HFF-Myc (cell line): ENCODE data around the gene PRKAG1.
A peak's percentile ranks its signal among the peaks of the same experiment; 100 is the strongest.

ENCODE experiments used
- DNase-seq: peaks from one replicate; pipeline ENCODE4 v3.0.0-alpha.2; 2011; ENCODE audit warnings: low read depth; ENCODE audit errors: extremely low read depth
- H3K4me3 ChIP-seq: replicated peaks from 2 replicates; pipeline ENCODE4 v1.5.1; 2011; ENCODE audit warnings: low read depth, mild to moderate bottlenecking, control low read depth, low read length
- TF ChIP-seq, protein P1 (sequence below): IDR thresholded peaks from 2 replicates; pipeline ENCODE4 v1.5.1; 2012; ENCODE audit warnings: mild to moderate bottlenecking, low read depth, low read length, control low read depth; ENCODE audit errors: missing control alignments

PRKAG1 gene

DNA sequence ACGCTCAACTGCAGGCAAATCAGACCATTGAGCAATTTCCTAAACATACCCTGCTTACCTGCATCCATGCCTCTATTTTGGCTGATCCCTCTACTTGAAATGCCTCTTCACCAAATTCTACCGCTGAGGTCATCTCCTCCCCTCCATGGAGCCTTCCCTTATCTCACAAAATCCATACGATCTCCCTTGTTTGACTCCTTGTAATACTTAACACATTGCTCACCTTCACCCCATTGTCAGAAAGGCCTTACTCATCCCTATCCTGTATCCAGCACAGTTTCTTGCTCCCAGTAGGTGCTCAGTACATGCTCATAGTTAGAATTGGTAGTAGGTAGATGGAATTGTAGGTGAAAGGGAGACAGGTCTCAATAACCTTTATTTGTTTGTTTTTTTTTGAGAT lies 24.8 kb downstream of the PRKAG1 start:
- TF ChIP-seq, protein P1, sequence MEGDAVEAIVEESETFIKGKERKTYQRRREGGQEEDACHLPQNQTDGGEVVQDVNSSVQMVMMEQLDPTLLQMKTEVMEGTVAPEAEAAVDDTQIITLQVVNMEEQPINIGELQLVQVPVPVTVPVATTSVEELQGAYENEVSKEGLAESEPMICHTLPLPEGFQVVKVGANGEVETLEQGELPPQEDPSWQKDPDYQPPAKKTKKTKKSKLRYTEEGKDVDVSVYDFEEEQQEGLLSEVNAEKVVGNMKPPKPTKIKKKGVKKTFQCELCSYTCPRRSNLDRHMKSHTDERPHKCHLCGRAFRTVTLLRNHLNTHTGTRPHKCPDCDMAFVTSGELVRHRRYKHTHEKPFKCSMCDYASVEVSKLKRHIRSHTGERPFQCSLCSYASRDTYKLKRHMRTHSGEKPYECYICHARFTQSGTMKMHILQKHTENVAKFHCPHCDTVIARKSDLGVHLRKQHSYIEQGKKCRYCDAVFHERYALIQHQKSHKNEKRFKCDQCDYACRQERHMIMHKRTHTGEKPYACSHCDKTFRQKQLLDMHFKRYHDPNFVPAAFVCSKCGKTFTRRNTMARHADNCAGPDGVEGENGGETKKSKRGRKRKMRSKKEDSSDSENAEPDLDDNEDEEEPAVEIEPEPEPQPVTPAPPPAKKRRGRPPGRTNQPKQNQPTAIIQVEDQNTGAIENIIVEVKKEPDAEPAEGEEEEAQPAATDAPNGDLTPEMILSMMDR = no peak
- H3K4me3 ChIP-seq = no peak overlapping the region
- no peak for DNase-seq

DNA sequence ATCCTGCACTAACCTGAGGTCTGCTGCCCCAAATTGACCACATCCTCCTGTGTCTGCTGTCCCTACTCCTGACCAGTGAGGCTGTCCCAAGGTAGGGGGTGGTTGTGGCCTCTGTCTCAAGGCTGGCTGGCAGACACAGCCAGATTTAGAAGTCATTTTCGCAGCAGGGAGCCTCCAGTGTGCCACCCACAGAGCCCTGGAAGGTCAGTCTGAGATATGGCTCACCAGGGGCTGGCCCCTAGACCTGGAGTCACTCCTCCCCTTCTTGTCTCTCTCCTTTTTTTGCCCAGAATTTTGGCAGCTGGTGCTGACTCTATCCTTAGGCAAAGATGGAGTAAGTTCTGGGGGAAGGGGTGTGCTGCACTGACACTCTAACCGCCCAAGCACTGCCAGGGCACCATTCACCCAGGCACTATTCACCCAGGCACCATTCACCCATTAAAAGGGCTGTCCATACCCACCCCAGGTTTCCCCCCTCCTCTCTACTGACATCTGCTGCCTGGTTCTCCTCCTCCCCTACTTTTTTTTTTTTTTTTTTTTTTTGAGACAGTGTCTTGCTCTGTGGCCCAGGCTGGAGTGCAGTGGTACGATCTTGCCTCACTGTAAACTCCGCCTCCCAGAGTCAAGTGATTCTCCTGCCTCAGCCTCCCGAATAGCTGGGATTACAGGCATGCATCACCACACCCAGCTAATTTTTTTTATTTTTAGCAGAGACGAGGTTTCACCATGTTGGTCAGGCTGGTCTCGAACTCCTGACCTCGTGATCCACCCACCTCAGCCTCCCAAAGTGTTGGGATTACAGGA lies 27.1 kb downstream of the PRKAG1 start:
- no peak overlapping the region for H3K4me3 ChIP-seq
- TF ChIP-seq, protein P1 = no peak
- no peak for DNase-seq

DNA sequence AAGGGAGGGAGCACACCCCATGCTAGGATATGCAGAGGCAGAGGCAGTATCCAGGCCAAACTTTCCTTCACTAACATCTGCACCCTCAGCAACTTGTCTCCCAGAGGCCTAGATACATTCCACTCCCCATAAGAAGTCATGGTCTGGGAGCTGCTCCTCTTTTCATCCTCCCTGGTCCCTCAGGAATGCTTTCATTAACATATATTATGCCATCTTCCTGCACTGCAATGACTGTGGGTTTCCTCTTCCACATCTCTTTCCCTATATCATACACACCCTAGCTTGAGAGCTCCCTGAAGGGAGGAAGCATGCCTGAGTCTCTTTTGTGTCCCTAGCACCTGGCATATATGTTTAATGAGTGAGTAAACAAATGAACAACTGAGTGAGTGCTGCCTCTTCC lies 28.0 kb downstream of the PRKAG1 start:
- H3K4me3 ChIP-seq = no peak overlapping the region
- TF ChIP-seq, protein P1 = no peak
- DNase-seq = no peak

DNA sequence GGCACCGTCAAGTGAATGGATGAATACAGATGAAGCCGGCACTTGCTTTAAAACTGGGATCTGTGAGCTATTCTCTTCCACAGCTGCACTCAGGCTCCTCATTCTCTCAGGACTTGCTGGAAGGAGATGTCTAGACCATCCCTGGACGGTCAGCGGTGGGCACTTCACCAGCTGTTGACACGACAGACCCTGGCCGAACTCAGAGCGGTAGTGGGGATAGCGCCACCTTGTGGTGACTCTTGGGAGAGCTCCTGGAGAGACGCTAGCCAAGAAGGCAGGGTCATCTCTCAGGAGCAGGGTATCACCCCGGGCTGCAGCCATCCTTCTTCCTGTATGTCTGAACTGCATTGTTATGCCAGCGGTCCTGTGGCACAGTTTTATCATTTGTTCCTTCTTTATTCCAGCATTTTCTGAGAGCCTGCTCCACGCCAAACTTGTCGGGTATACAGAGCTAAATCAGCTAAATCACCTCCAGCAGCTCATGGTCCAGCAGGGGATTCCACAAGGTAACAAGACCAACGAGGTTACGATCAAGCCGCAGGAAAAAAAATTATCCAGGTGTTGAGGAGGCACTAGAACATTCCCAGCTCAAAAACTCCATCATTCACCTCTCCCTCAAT lies 30.4 kb downstream of the PRKAG1 start:
- H3K4me3 ChIP-seq = no peak overlapping the region
- TF ChIP-seq, protein P1 = peak; percentile 95
- DNase-seq = no peak

DNA sequence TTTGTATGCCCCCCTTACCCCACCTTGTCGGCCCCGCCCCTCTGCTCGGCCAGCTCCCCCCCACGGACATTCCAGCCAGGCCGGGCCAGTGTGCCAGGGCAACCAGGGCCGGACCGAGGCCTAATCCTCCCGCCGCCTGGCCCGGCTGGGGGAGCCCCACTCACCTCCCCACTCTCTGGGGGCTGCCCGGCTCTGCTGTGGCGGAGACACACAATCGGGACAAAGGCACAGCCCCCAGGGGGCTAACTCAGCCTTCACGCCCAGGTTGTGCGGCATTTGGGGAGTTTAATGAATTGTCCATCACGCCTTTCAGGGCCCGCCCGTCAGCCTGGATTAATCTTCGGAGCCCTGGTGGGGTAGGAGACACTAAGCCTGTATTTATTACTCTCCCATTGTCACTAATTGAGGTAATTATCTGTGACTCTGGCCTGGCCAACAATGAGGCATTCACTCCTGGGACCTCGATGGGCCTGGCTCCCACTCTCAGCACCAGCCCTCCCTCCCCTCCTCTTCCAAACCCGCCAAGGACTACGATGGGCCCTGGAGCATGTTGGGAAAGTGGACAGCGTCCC lies 31.8 kb downstream of the PRKAG1 start:
- TF ChIP-seq, protein P1 = no peak
- no peak for DNase-seq
- H3K4me3 ChIP-seq = no peak overlapping the region

DNA sequence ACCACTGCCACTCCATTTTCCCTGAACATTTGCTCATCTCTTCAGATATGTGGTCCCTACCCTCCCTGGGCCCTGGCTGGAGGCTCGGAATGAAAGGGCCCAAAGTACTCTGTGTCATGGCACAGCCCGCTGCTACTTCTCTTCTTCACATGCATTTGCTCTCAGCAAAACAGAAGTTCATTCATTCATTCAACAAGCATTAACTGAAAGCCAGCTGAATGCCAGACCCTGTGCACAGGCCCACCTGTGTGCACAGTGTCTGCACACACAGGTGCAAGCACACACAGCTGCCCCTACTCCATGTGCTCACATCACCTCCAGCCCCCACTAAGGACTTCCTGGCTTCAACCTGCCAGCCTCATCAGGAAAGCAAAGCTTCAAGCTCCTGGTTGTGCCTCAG lies 32.7 kb downstream of the PRKAG1 start:
- TF ChIP-seq, protein P1 = no peak
- H3K4me3 ChIP-seq = no peak overlapping the region
- no peak for DNase-seq
